ENCODE results near the gene FAM222A.

DNA sequence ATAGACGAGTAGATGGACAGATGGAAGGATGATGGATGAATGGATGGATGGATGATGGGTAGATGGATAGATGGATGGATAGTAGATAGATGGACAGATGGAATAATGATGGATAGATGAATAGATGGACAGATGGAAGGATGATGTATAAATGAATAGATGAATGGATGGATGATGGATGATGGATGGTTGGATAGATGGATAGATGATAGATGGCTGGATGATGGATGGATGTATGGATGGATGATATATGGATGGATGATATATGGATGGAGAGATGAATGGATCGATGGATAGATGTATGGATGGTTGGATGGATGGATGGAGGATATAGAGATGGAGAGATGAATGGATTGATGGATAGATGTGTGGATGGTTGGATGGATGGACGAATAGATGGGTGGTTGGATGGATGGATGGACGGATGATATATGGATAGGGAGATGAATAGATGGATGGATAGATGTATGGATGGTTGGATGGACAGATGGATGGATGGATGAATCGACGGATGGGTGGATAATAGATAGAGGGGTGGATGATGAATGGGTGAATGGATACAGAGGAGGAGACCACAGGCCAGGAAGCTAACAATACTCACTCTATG is 100.3 kb downstream of the FAM222A start:
- no peak for TF ChIP-seq EZH2 (IDR thresholded peaks at IDR 0.05; ENCODE audit: low read length)
- TF ChIP-seq, protein P1, sequence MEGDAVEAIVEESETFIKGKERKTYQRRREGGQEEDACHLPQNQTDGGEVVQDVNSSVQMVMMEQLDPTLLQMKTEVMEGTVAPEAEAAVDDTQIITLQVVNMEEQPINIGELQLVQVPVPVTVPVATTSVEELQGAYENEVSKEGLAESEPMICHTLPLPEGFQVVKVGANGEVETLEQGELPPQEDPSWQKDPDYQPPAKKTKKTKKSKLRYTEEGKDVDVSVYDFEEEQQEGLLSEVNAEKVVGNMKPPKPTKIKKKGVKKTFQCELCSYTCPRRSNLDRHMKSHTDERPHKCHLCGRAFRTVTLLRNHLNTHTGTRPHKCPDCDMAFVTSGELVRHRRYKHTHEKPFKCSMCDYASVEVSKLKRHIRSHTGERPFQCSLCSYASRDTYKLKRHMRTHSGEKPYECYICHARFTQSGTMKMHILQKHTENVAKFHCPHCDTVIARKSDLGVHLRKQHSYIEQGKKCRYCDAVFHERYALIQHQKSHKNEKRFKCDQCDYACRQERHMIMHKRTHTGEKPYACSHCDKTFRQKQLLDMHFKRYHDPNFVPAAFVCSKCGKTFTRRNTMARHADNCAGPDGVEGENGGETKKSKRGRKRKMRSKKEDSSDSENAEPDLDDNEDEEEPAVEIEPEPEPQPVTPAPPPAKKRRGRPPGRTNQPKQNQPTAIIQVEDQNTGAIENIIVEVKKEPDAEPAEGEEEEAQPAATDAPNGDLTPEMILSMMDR (optimal IDR thresholded peaks at IDR 0.05 in 1 of 3, IDR thresholded peaks at IDR 0.05 in 1 of 3, conservative IDR thresholded peaks at IDR 0.05 in 1 of 3; ENCODE audit: extremely low read depth in 1 of 3, insufficient read depth in 2 of 3, low read length in 3 of 3) = no peak

All from keratinocyte (primary cell).